Ovary (tissue), 3 donors: ENCODE results near the gene ENTHD1.

ENCODE experiments used
- EP300 ChIP-seq: sonication (generic); formaldehyde crosslinking; IDR thresholded peaks from one replicate; pipeline ENCODE4 v1.6.1; 2017; ENCODE audit warnings: antibody characterized with exemption
- TF ChIP-seq, protein P1 (sequence below), 3 donors: fragments of 450-650 bp in 2 of 3; fragments of 200-600 bp in 1 of 3; IDR thresholded peaks; one replicate each; pipeline versions ENCODE4 v1.5.1 to v1.8.0; 2016 to 2022; ENCODE audit warnings: antibody characterized with exemption in 3 of 3, mild to moderate bottlenecking in 1 of 3
- donor health status: DM: no; HTN: no; CAD: no.

DNA sequence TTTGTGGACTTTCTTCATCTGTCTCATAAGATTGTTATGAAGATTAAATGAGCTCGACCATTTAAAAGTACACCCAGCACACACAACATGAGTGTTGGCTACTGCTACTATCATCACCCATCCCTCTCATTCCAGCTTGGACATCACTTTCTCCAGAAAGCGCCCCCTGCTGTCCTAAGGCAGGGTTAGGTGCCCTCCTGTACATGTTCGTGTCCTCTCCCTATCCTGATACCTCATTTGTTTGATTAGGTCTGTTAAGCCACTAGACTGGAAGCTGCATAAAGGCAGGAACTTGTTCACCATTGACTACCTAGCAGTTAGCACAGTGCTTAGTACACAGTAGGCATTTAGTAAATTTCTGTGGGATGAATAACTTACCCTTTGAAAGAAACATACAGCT lies 85.5 kb downstream of the ENTHD1 start:
- TF ChIP-seq, protein P1, sequence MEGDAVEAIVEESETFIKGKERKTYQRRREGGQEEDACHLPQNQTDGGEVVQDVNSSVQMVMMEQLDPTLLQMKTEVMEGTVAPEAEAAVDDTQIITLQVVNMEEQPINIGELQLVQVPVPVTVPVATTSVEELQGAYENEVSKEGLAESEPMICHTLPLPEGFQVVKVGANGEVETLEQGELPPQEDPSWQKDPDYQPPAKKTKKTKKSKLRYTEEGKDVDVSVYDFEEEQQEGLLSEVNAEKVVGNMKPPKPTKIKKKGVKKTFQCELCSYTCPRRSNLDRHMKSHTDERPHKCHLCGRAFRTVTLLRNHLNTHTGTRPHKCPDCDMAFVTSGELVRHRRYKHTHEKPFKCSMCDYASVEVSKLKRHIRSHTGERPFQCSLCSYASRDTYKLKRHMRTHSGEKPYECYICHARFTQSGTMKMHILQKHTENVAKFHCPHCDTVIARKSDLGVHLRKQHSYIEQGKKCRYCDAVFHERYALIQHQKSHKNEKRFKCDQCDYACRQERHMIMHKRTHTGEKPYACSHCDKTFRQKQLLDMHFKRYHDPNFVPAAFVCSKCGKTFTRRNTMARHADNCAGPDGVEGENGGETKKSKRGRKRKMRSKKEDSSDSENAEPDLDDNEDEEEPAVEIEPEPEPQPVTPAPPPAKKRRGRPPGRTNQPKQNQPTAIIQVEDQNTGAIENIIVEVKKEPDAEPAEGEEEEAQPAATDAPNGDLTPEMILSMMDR (IDR thresholded peaks at IDR 0.05), result no peak
- no peak for TF ChIP-seq EP300
